Osteoblast (primary cell): ENCODE measurements around the gene RNF126. TPM values are rescaled to one million over a fixed set of nuclear protein-coding genes. Genes with fewer than 3 reads are reported as not detected.

ENCODE experiments used
- DNase-seq: peaks from one replicate; pipeline ENCODE4 v3.0.0; 2011; ENCODE audit warnings: low spot score, mixed read lengths; ENCODE audit not compliant: insufficient read length; ENCODE audit errors: missing footprints
- H2AFZ ChIP-seq: 2 replicates; pipeline ENCODE4 v1.6.0; 2011; ENCODE audit warnings: mild to moderate bottlenecking, low read length
- H3K27ac ChIP-seq: 2 replicates; pipeline ENCODE4 v1.5.1; 2011; ENCODE audit warnings: mild to moderate bottlenecking, low read depth, low read length, moderate library complexity
- H3K27me3 ChIP-seq: 2 replicates; pipeline ENCODE4 v1.6.0; 2012; ENCODE audit warnings: mild to moderate bottlenecking, control low read depth, inconsistent platforms, low read length, moderate library complexity; ENCODE audit not compliant: insufficient read depth
- H3K36me3 ChIP-seq: 2 replicates; pipeline ENCODE4 v1.5.1; 2011; ENCODE audit warnings: mild to moderate bottlenecking, low read length, control low read depth, moderate library complexity; ENCODE audit not compliant: insufficient read depth
- H3K4me1 ChIP-seq: 2 replicates; pipeline ENCODE4 v1.5.1; 2011; ENCODE audit warnings: mild to moderate bottlenecking, low read length, control low read depth, moderate library complexity; ENCODE audit not compliant: insufficient read depth
- H3K4me2 ChIP-seq: 2 replicates; pipeline ENCODE4 v1.6.0; 2011; ENCODE audit warnings: mild to moderate bottlenecking, low read length; ENCODE audit not compliant: insufficient read depth
- H3K4me3 ChIP-seq: fragments of 200-600 bp; sonication (generic); 3 replicates; pipeline ENCODE4 v1.5.1; 2012; ENCODE audit warnings: mild to moderate bottlenecking, low read length, inconsistent platforms; ENCODE audit not compliant: insufficient read depth
- H3K79me2 ChIP-seq: 2 replicates; pipeline ENCODE4 v1.6.0; 2012; ENCODE audit warnings: mild to moderate bottlenecking, low read length, control low read depth, inconsistent platforms; ENCODE audit not compliant: insufficient read depth
- H3K9me3 ChIP-seq: 2 replicates; pipeline ENCODE4 v1.5.1; 2011; ENCODE audit warnings: low read depth, low read length, control low read depth
- H4K20me1 ChIP-seq: 2 replicates; pipeline ENCODE4 v1.6.0; 2012; ENCODE audit warnings: mild to moderate bottlenecking, low read length, control low read depth; ENCODE audit not compliant: insufficient read depth
- CTCF ChIP-seq: IDR thresholded peaks from 2 replicates; pipeline ENCODE4 v1.5.1; 2011; ENCODE audit warnings: mild to moderate bottlenecking, low read depth, low read length, moderate library complexity; ENCODE audit errors: extremely low read depth
- total RNA-seq: library from RNA; depleted of rRNA; stranded (reverse); fragments of >200 nt; gene quantifications from 2 replicates; pipeline ENCODE4 v1.2.3, GENCODE V29; 2012

Gene RNF126
- total RNA-seq, 1 donor, result 38.7 TPM

GRCh38 chr19:648904-649801, 13.9 kb downstream of the RNF126 start:
- Histone ChIP-seq H3K9me3 (no peaks in the 10 kb centered on the region), H2AFZ (no peak overlapping the region), H4K20me1 (peaks cover 20% of the 10 kb centered on the region), H3K36me3 (peaks cover 25% of the 10 kb centered on the region), H3K4me1 (no peaks in the 10 kb centered on the region), H3K27ac (no peak overlapping the region), H3K27me3 (no peaks in the 10 kb centered on the region), H3K79me2 (peaks cover 36% of the 10 kb centered on the region), H3K4me2 (no peak overlapping the region), H3K4me3 (no peak overlapping the region)
- no peak for TF ChIP-seq CTCF
- peak; percentile 87 for DNase-seq

- no peak overlapping the region for H3K4me2 ChIP-seq
- H4K20me1 ChIP-seq, result peaks cover 16% of the 10 kb centered on the region
- H3K79me2 ChIP-seq, result peaks cover 27% of the 10 kb centered on the region
- no peak overlapping the region for H2AFZ ChIP-seq
- no peak overlapping the region for H3K27ac ChIP-seq
- H3K9me3 ChIP-seq, result no peaks in the 10 kb centered on the region
- no peaks in the 10 kb centered on the region for H3K27me3 ChIP-seq
- H3K4me3 ChIP-seq, result no peak overlapping the region
- TF ChIP-seq CTCF, result no peak
- peak; percentile 79 for DNase-seq
- H3K4me1 ChIP-seq, result no peaks in the 10 kb centered on the region
- H3K36me3 ChIP-seq, result peaks cover 20% of the 10 kb centered on the region
These were observed 14.7 kb downstream of the RNF126 start for GRCh38 chr19:648305-648704.

- Histone ChIP-seq H3K4me3 (no peak overlapping the region), H2AFZ (no peak overlapping the region), H3K4me1 (no peaks in the 10 kb centered on the region), H3K27me3 (no peaks in the 10 kb centered on the region), H3K4me2 (no peak overlapping the region), H3K79me2 (peaks cover 22% of the 10 kb centered on the region), H3K36me3 (peaks cover 20% of the 10 kb centered on the region), H4K20me1 (peaks cover 10% of the 10 kb centered on the region), H3K9me3 (no peaks in the 10 kb centered on the region), H3K27ac (no peak overlapping the region)
- DNase-seq, result peak; percentile 51
- no peak for TF ChIP-seq CTCF
These were observed 15.3 kb downstream of the RNF126 start for GRCh38 chr19:647566-648284.
